Ascending aorta (tissue), 2 donors: ENCODE data around the gene TMEM42. TPM values are rescaled to one million over a fixed set of nuclear protein-coding genes. Genes with fewer than 3 reads are reported as not detected.

Experiments
- DNase-seq, 2 donors: peaks; one replicate each; pipeline ENCODE4 v3.0.0-alpha.2; 2019; ENCODE audit warnings: low spot score in 2 of 2
- H3K27ac ChIP-seq, 2 donors: fragments of 200-600 bp; sonication (generic); one replicate each; pipeline ENCODE4 v1.5.1; 2016 to 2017; ENCODE audit warnings: mild to moderate bottlenecking in 1 of 2
- H3K27me3 ChIP-seq: fragments of 200-600 bp; sonication (generic); one replicate; pipeline ENCODE4 v1.5.1; 2017
- H3K36me3 ChIP-seq, 2 donors: fragments of 200-600 bp; sonication (generic); one replicate each; pipeline ENCODE4 v1.5.1; 2016
- H3K4me1 ChIP-seq, 2 donors: fragments of 200-600 bp; sonication (generic); one replicate each; pipeline ENCODE4 v1.5.1; 2016 to 2017; ENCODE audit warnings: mild to moderate bottlenecking in 1 of 2
- H3K4me3 ChIP-seq, 2 donors: fragments of 200-600 bp; sonication (generic); one replicate each; pipeline ENCODE4 v1.5.1; 2016 to 2017; ENCODE audit warnings: mild to moderate bottlenecking in 1 of 2
- H3K9me3 ChIP-seq, 2 donors: fragments of 200-600 bp; sonication (generic); one replicate each; pipeline ENCODE4 v1.5.1; 2016
- CTCF ChIP-seq, 3 experiments: fragments of 200-600 bp in 2 of 3; fragments of 450-650 bp in 1 of 3; sonication (generic) in 2 of 3; IDR thresholded peaks; one replicate each; pipeline ENCODE4 v1.5.1; 2016 to 2019; ENCODE audit warnings: antibody characterized with exemption in 3 of 3, mild to moderate bottlenecking in 1 of 3, moderate library complexity in 1 of 3
- intact Hi-C: fragments of 100-400 bp; cut with DNase I; formaldehyde crosslinking; loops from one replicate; pipeline ENCODE4 v1.15.1; 2023
- total RNA-seq: library from RNA; depleted of rRNA; stranded (reverse); fragments of >200 nt; gene quantifications from one replicate; pipeline ENCODE4 v1.1.0, GENCODE V29; 2016

The TMEM42 gene
- total RNA-seq, 1 donor from 2014 or later, result not detected

DNA sequence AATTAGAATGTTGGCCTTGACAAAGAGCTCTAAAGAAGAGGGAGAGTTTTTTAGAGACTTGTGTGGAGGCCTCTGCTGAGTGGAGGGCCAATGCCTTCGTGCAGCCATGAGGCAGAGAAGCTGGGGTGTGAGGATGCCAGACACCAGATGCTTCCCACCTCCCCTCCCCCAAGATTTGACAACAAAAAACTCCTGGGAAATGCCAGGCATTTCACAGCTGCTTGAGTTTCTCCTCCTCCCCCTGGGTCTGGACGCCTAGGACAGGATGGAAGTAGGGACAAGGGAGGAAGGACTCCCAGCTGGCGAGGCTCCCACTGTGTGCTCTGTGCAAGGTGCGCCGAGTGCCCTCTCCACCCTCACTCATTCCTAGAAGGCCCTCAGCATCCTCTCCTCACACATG is 32.8 kb downstream of the TMEM42 start:
- Histone ChIP-seq H3K36me3 (no peaks in the 10 kb centered on the region), H3K9me3 (no peaks in the 10 kb centered on the region), H3K4me1 (no peaks in the 10 kb centered on the region), H3K27me3 (no peaks in the 10 kb centered on the region), H3K4me3 (no peak overlapping the region), H3K27ac (no peak overlapping the region)
- TF ChIP-seq CTCF (IDR thresholded peaks at IDR 0.05), result no peak
- DNase-seq, result no peak
- intact Hi-C loops, result no loop called here

- intact Hi-C loops, result no loop called here
- Histone ChIP-seq H3K27me3 (no peaks in the 10 kb centered on the region), H3K4me3 (no peak overlapping the region), H3K36me3 (no peaks in the 10 kb centered on the region), H3K9me3 (no peaks in the 10 kb centered on the region), H3K27ac (no peak overlapping the region), H3K4me1 (no peaks in the 10 kb centered on the region)
- TF ChIP-seq CTCF (IDR thresholded peaks at IDR 0.05), result no peak
- DNase-seq, result no peak
These were observed 34.7 kb downstream of the TMEM42 start for GRCh38 chr3:44896440-44896839.

DNA sequence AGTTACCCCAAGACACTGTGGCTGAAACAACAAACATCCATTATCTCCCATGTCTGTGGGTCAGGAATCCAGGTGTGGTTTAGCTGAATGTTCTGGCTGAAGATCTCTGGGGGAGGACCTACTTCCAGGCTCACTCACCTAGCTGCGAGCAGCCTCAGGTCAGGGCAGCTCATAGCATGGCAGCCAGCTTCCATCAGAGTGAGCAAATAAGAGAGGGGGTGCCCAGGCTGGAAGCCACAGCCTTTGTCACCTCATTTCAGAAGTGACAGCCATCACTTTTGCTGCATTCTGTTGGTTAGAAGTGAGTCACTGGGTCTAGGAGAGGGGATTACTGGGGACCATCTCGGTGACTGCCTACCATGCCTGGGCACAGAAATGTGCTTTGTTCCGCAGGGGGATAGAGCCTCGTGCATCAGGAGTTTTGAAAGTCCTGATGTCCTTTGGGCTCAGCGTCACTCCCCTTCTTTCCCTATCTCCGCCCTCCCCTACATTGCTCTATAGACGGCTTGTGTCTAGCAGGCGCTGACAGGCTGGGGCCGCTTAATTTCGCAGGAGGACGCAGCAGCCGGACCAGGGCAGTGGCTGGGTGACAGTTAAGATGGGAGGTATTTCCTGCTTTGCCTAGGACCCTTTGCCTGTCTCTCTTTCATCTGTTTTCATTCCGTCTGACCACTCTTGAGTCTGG is 38.1 kb downstream of the TMEM42 start:
- no peaks in the 10 kb centered on the region for H3K27me3 ChIP-seq
- no peaks in the 10 kb centered on the region for H3K36me3 ChIP-seq
- H3K4me3 ChIP-seq, result no peak overlapping the region
- H3K4me1 ChIP-seq, result no peaks in the 10 kb centered on the region
- intact Hi-C loops, result no loop called here
- no peak overlapping the region for H3K27ac ChIP-seq
- TF ChIP-seq CTCF (IDR thresholded peaks at IDR 0.05), result no peak
- no peaks in the 10 kb centered on the region for H3K9me3 ChIP-seq
- peak in 1 of 2 donors; percentile 15 for DNase-seq

DNA sequence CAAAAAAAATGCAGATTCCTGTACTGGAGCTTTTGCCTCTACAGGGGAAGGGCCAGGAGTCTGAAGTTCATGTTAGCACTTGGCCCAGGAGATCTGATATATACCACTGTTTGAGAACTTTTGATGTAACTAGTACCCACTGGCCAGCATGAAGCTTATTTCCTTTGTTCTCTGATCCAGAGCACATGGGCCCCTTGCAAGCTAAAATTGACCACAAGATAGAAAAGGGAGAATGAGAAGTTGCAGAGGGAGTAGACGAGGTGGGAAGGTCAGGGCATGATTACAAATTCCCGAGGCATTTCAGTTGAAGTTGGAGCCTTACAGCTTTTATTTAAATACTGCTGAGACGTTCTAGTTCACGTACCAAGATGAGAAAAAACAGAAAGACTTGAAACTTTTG is 40.9 kb downstream of the TMEM42 start:
- H3K9me3 ChIP-seq, result no peaks in the 10 kb centered on the region
- no peak for DNase-seq
- H3K36me3 ChIP-seq, result no peaks in the 10 kb centered on the region
- no peak overlapping the region for H3K27ac ChIP-seq
- H3K4me3 ChIP-seq, result no peak overlapping the region
- no peaks in the 10 kb centered on the region for H3K4me1 ChIP-seq
- no peaks in the 10 kb centered on the region for H3K27me3 ChIP-seq
- intact Hi-C loops, result no loop called here
- no peak for TF ChIP-seq CTCF (IDR thresholded peaks at IDR 0.05)

- Histone ChIP-seq H3K27ac (no peak overlapping the region), H3K9me3 (no peaks in the 10 kb centered on the region), H3K36me3 (no peaks in the 10 kb centered on the region), H3K4me3 (no peak overlapping the region), H3K4me1 (no peaks in the 10 kb centered on the region), H3K27me3 (no peaks in the 10 kb centered on the region)
- TF ChIP-seq CTCF (IDR thresholded peaks at IDR 0.05), result no peak
- intact Hi-C loops, result no loop called here
- no peak for DNase-seq
These were observed 41.6 kb downstream of the TMEM42 start for GRCh38 chr3:44903314-44903713.

DNA sequence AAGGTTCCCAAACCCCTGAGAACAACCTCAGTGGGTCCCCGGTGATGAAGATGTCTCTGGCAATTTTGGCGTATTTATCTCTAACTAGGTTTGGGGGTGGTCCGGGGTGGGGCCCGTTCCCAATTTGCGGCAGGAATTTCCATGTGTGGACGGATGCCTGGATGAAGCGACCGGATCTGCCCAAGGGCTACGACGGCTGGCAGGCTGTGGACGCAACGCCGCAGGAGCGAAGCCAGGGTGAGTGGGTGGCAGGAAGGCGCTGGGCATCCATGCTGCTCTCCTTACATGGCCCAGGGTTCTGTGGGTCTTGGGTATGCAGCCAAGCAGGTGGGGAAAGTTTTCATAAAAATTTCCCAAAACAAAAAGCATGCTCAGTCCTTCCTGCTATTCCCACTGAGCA is 42.0 kb downstream of the TMEM42 start:
- Histone ChIP-seq H3K4me3 (no peak overlapping the region), H3K27ac (no peak overlapping the region), H3K9me3 (no peaks in the 10 kb centered on the region), H3K36me3 (no peaks in the 10 kb centered on the region), H3K27me3 (no peaks in the 10 kb centered on the region), H3K4me1 (no peaks in the 10 kb centered on the region)
- no peak for DNase-seq
- intact Hi-C loops, result no loop called here
- no peak for TF ChIP-seq CTCF (IDR thresholded peaks at IDR 0.05)
